A673 (cell line): ENCODE results near the gene TMEM63B. TPM values are rescaled to one million over a fixed set of nuclear protein-coding genes. Genes with fewer than 3 reads are reported as not detected.

Experiments used
- BruUV-seq: library from RNA; stranded (reverse); fragments of 400-500 nt; replicated peaks from 2 replicates; lab custom pipeline; 2021; lab: Mats Ljungman, UMichigan
- CTCF ChIA-PET: fragments of 300-600 bp; sonication (Branson Sonifier 250); formaldehyde crosslinking; loops from one replicate; lab custom pipeline; 2022; ENCODE audit warnings: antibody characterized with exemption; lab: Charles Lee
- POLR2A ChIA-PET: fragments of 300-600 bp; sonication (Branson Sonifier 250); formaldehyde crosslinking; loops from one replicate; lab custom pipeline; 2022; ENCODE audit warnings: antibody characterized with exemption; ENCODE audit not compliant: low non-redundant PET; lab: Charles Lee
- DNase-seq: peaks from one replicate; pipeline ENCODE4 v3.0.0-alpha.2; 2015; ENCODE audit warnings: low spot score
- H3K27ac ChIP-seq: fragments of 200-600 bp; sonication (generic); 2 replicates; pipeline ENCODE4 v1.5.1; 2016; ENCODE audit warnings: mixed run types, low read depth, mild to moderate bottlenecking, mixed read lengths, antibody characterized with exemption, low read length; ENCODE audit not compliant: poor library complexity, severe bottlenecking
- H3K27me3 ChIP-seq: fragments of 200-600 bp; sonication (generic); replicated peaks from 2 replicates; pipeline ENCODE4 v1.6.1; 2017; ENCODE audit warnings: mixed run types, low read depth, mild to moderate bottlenecking, mixed read lengths, antibody characterized with exemption, low read length; ENCODE audit not compliant: insufficient read depth, poor library complexity
- H3K36me3 ChIP-seq: fragments of 200-600 bp; sonication (generic); 2 replicates; pipeline ENCODE4 v1.6.1; 2016; ENCODE audit warnings: mixed run types, mild to moderate bottlenecking, mixed read lengths, antibody characterized with exemption, low read length; ENCODE audit not compliant: insufficient read depth, poor library complexity, severe bottlenecking
- H3K4me1 ChIP-seq: fragments of 200-600 bp; sonication (generic); 2 replicates; pipeline ENCODE4 v1.6.1; 2017; ENCODE audit warnings: mixed run types, mild to moderate bottlenecking, mixed read lengths, antibody characterized with exemption, low read length; ENCODE audit not compliant: insufficient read depth, poor library complexity, severe bottlenecking
- H3K4me3 ChIP-seq: fragments of 200-600 bp; sonication (generic); 2 replicates; pipeline ENCODE4 v1.5.1; 2016; ENCODE audit warnings: low read depth, mixed run types, mild to moderate bottlenecking, mixed read lengths, low read length; ENCODE audit not compliant: poor library complexity, severe bottlenecking
- H3K9me3 ChIP-seq: fragments of 200-600 bp; sonication (generic); 2 replicates; pipeline ENCODE4 v1.6.1; 2016; ENCODE audit warnings: mixed run types, low read depth, mild to moderate bottlenecking, mixed read lengths, antibody characterized with exemption, low read length; ENCODE audit not compliant: poor library complexity, severe bottlenecking
- CTCF ChIP-seq: fragments of 300-800, 200-600 bp; sonication (generic); conservative IDR thresholded peaks from 2 replicates; pipeline ENCODE4 v1.5.1; 2017; ENCODE audit warnings: low read depth, mild to moderate bottlenecking, antibody characterized with exemption, low read length, moderate library complexity, mixed read lengths
- EZH2 ChIP-seq: fragments of 200-600 bp; sonication (generic); IDR thresholded peaks from 2 replicates; pipeline ENCODE4 v1.6.1; 2017; ENCODE audit warnings: borderline replicate concordance, low read depth, mild to moderate bottlenecking, mixed read lengths, antibody characterized with exemption, low read length; ENCODE audit not compliant: poor library complexity, severe bottlenecking
- intact Hi-C: fragments of 100-400 bp; cut with micrococcal nuclease; formaldehyde crosslinking; loops from one replicate; pipeline ENCODE4 v1.10.0; 2022; ENCODE audit not compliant: unreplicated experiment
- total RNA-seq: library from RNA; stranded (reverse); gene quantifications from 2 replicates; pipeline ENCODE4 v1.2.3, GENCODE V29; 2021

TMEM63B gene
- total RNA-seq, 1 experiment from 2014 or later: 32.0 TPM

GRCh38 chr6:44186635-44187025, 59.3 kb downstream of the TMEM63B start:
- no TSS peak for BruUV-seq
- TF ChIP-seq EZH2 (no peak), CTCF (no peak)
- H3K4me3 ChIP-seq: no peak overlapping the region
- POLR2A ChIA-PET: no interaction called here
- DNase-seq: no peak
- H3K4me1 ChIP-seq: no peaks in the 10 kb centered on the region
- intact Hi-C loops: no loop called here
- no peaks in the 10 kb centered on the region for H3K9me3 ChIP-seq
- H3K27ac ChIP-seq: no peak overlapping the region
- CTCF ChIA-PET: no interaction called here
- no peaks in the 10 kb centered on the region for H3K27me3 ChIP-seq
- H3K36me3 ChIP-seq: no peaks in the 10 kb centered on the region

GRCh38 chr6:44188819-44189218, 61.5 kb downstream of the TMEM63B start:
- TF ChIP-seq EZH2: no peak
- no peak for TF ChIP-seq CTCF
- intact Hi-C loops: no loop called here
- H3K27ac ChIP-seq: no peak overlapping the region
- no peak for DNase-seq
- no peaks in the 10 kb centered on the region for H3K36me3 ChIP-seq
- ChIA-PET CTCF (no interaction called here), POLR2A (no interaction called here)
- H3K4me3 ChIP-seq: no peak overlapping the region
- H3K9me3 ChIP-seq: no peaks in the 10 kb centered on the region
- no peaks in the 10 kb centered on the region for H3K27me3 ChIP-seq
- no peaks in the 10 kb centered on the region for H3K4me1 ChIP-seq
- BruUV-seq: no TSS peak

- ChIA-PET POLR2A (no interaction called here), CTCF (no interaction called here)
- no peak overlapping the region for H3K27ac ChIP-seq
- no peak for DNase-seq
- intact Hi-C loops: no loop called here
- H3K4me3 ChIP-seq: no peak overlapping the region
- no TSS peak for BruUV-seq
- no peaks in the 10 kb centered on the region for H3K27me3 ChIP-seq
- TF ChIP-seq CTCF: no peak
- TF ChIP-seq EZH2: no peak
- no peaks in the 10 kb centered on the region for H3K9me3 ChIP-seq
- H3K4me1 ChIP-seq: no peaks in the 10 kb centered on the region
- no peaks in the 10 kb centered on the region for H3K36me3 ChIP-seq
These were observed 61.9 kb downstream of the TMEM63B start for GRCh38 chr6:44189257-44189656.
